IMR-90 (cell line): ENCODE results near the gene GALK1. TPM values are rescaled to one million over a fixed set of nuclear protein-coding genes. Genes with fewer than 3 reads are reported as not detected.
A peak's percentile ranks its signal among the peaks of the same experiment; 100 is the strongest.

Experiments used
- ATAC-seq: fragments of 200-7000 bp; cut with Tn5 transposase; 2 replicates; pipeline ENCODE4 v1.9.1; 2020; ENCODE audit warnings: low read depth, mild to moderate bottlenecking, moderate library complexity
- BruUV-seq: library from RNA; stranded (reverse); fragments of 400-500 nt; replicated peaks from 2 replicates; lab custom pipeline; 2021; lab: Mats Ljungman, UMichigan
- CTCF ChIA-PET: fragments of 300-600 bp; formaldehyde crosslinking; extraction: SDS; loops from one replicate; lab custom pipeline; 2021; ENCODE audit warnings: antibody characterized with exemption; lab: Yijun Ruan, JAX
- POLR2A ChIA-PET: fragments of 300-600 bp; sonication (Branson Sonifier 250); formaldehyde crosslinking; loops from one replicate; lab custom pipeline; 2022; ENCODE audit warnings: antibody characterized with exemption; ENCODE audit not compliant: unreplicated experiment; lab: Charles Lee
- DNase-seq: peaks from one replicate; pipeline ENCODE4 v3.0.0; 2013
- H2AFZ ChIP-seq: replicated peaks from 2 replicates; pipeline ENCODE3; 2013; ENCODE audit warnings: low read length, mild to moderate bottlenecking; ENCODE audit not compliant: poor library complexity
- H2AK5ac ChIP-seq: 2 replicates; pipeline ENCODE4 v1.6.1; 2013; ENCODE audit warnings: low read depth, low read length, inconsistent platforms
- H2AK9ac ChIP-seq: replicated peaks from 2 replicates; pipeline ENCODE3; 2013; ENCODE audit warnings: mild to moderate bottlenecking, low read depth, low read length, moderate library complexity; ENCODE audit not compliant: poor library complexity
- H2BK120ac ChIP-seq: 2 replicates; pipeline ENCODE4 v1.6.1; 2013; ENCODE audit warnings: low read depth, low read length, inconsistent platforms
- H2BK15ac ChIP-seq: 3 replicates; pipeline ENCODE4 v1.6.1; 2013; ENCODE audit warnings: low read depth, low read length, inconsistent platforms
- H2BK20ac ChIP-seq: 2 replicates; pipeline ENCODE4 v1.6.1; 2013; ENCODE audit warnings: low read depth, mild to moderate bottlenecking, inconsistent platforms, low read length, moderate library complexity
- H2BK5ac ChIP-seq: 2 replicates; pipeline ENCODE4 v1.6.1; 2013; ENCODE audit warnings: mild to moderate bottlenecking, low read depth, low read length, inconsistent platforms; ENCODE audit not compliant: poor library complexity, severe bottlenecking
- H3K14ac ChIP-seq: replicated peaks from 2 replicates; pipeline ENCODE4 v1.6.1; 2013; ENCODE audit warnings: low read depth, low read length, inconsistent platforms
- H3K18ac ChIP-seq: 2 replicates; pipeline ENCODE4 v1.6.1; 2013; ENCODE audit warnings: low read depth, low read length, control low read depth
- H3K23ac ChIP-seq: 2 replicates; pipeline ENCODE4 v1.6.1; 2013; ENCODE audit warnings: low read depth, low read length, inconsistent platforms
- H3K27ac ChIP-seq: 2 replicates; pipeline ENCODE4 v1.5.1; 2013; ENCODE audit warnings: mild to moderate bottlenecking, control low read depth, low read length; ENCODE audit not compliant: insufficient read depth
- H3K27me3 ChIP-seq: 2 replicates; pipeline ENCODE4 v1.6.1; 2013; ENCODE audit warnings: low read length; ENCODE audit not compliant: control insufficient read depth, insufficient read depth
- H3K36me3 ChIP-seq: 2 replicates; pipeline ENCODE4 v1.6.1; 2013; ENCODE audit warnings: low read length, mixed read lengths; ENCODE audit not compliant: control insufficient read depth, insufficient read depth
- H3K4ac ChIP-seq: 2 replicates; pipeline ENCODE4 v1.6.1; 2013; ENCODE audit warnings: low read depth, low read length, inconsistent platforms
- H3K4me1 ChIP-seq: 2 replicates; pipeline ENCODE4 v1.6.1; 2013; ENCODE audit warnings: low read length, mixed read lengths; ENCODE audit not compliant: control insufficient read depth, insufficient read depth
- H3K4me2 ChIP-seq: 2 replicates; pipeline ENCODE4 v1.6.1; 2013; ENCODE audit warnings: low read depth, mild to moderate bottlenecking, control low read depth, low read length, moderate library complexity
- H3K4me3 ChIP-seq: 2 replicates; pipeline ENCODE4 v1.5.1; 2013; ENCODE audit warnings: low read depth, mild to moderate bottlenecking, control low read depth, low read length, moderate library complexity; ENCODE audit not compliant: insufficient read depth
- H3K56ac ChIP-seq: 2 replicates; pipeline ENCODE4 v1.6.1; 2013; ENCODE audit warnings: low read length, inconsistent platforms; ENCODE audit not compliant: insufficient read depth; ENCODE audit errors: extremely low read depth
- H3K79me1 ChIP-seq, 2 experiments: 2 replicates each; pipeline ENCODE4 v1.6.1; 2013; ENCODE audit warnings: low read length in 2 of 2, inconsistent platforms in 1 of 2, low read depth in 1 of 2
- H3K9ac ChIP-seq: 2 replicates; pipeline ENCODE4 v1.6.1; 2013; ENCODE audit warnings: low read depth, low read length, control low read depth
- H3K9me1 ChIP-seq: 2 replicates; pipeline ENCODE4 v1.6.1; 2013; ENCODE audit warnings: low read length, inconsistent platforms; ENCODE audit not compliant: insufficient read depth
- H3K9me3 ChIP-seq: 2 replicates; pipeline ENCODE4 v1.6.1; 2013; ENCODE audit warnings: low read length; ENCODE audit not compliant: control insufficient read depth, insufficient read depth
- H4K20me1 ChIP-seq: 2 replicates; pipeline ENCODE4 v1.6.1; 2013; ENCODE audit warnings: low read length, inconsistent platforms; ENCODE audit not compliant: insufficient read depth
- H4K5ac ChIP-seq: 2 replicates; pipeline ENCODE4 v1.6.1; 2013; ENCODE audit warnings: mild to moderate bottlenecking, low read depth, low read length, control low read depth
- H4K8ac ChIP-seq, 2 experiments: 2 replicates each; pipeline ENCODE4 v1.6.1; 2013; ENCODE audit warnings: low read depth in 2 of 2, low read length in 2 of 2, control low read depth in 1 of 2, inconsistent platforms in 1 of 2
- H4K91ac ChIP-seq: 2 replicates; pipeline ENCODE4 v1.6.1; 2013; ENCODE audit warnings: low read depth, low read length, inconsistent platforms; ENCODE audit not compliant: insufficient read depth
- CEBPB ChIP-seq: IDR thresholded peaks from 2 replicates; pipeline ENCODE4 v1.6.1; 2012; ENCODE audit warnings: low read depth, low read length, improper control_type of control experiment
- CHD1 ChIP-seq: IDR thresholded peaks from 2 replicates; pipeline ENCODE4 v1.6.1; 2012; ENCODE audit warnings: low read depth, low read length, improper control_type of control experiment
- CTCF ChIP-seq: conservative IDR thresholded peaks from 2 replicates; pipeline ENCODE4 v1.5.1; 2012; ENCODE audit warnings: mild to moderate bottlenecking, low read depth, low read length, improper control_type of control experiment
- FOS ChIP-seq: fragments of 150-350 bp; IDR thresholded peaks from 2 replicates; pipeline ENCODE4 v1.6.1; 2016; ENCODE audit warnings: low read depth, low read length
- MAZ ChIP-seq: IDR thresholded peaks from 2 replicates; pipeline ENCODE4 v1.6.1; 2012; ENCODE audit warnings: low read depth, mild to moderate bottlenecking, low read length, improper control_type of control experiment, moderate library complexity, borderline replicate concordance
- MXI1 ChIP-seq: IDR thresholded peaks from 2 replicates; pipeline ENCODE4 v1.6.1; 2012; ENCODE audit warnings: low read depth, mild to moderate bottlenecking, low read length, moderate library complexity, borderline replicate concordance
- NFE2L2 ChIP-seq: fragments of 150-350 bp; IDR thresholded peaks from 2 replicates; pipeline ENCODE4 v1.6.1; 2016; ENCODE audit warnings: low read depth, mild to moderate bottlenecking, low read length
- POLR2A ChIP-seq: IDR thresholded peaks from 2 replicates; pipeline ENCODE4 v1.6.1; 2012; ENCODE audit warnings: mild to moderate bottlenecking, low read depth, low read length
- RCOR1 ChIP-seq: IDR thresholded peaks from 2 replicates; pipeline ENCODE4 v1.6.1; 2012; ENCODE audit warnings: mild to moderate bottlenecking, low read length, improper control_type of control experiment; ENCODE audit not compliant: insufficient replicate concordance
- RFX5 ChIP-seq: IDR thresholded peaks from 2 replicates; pipeline ENCODE4 v1.8.0; 2012; ENCODE audit warnings: low read depth, mild to moderate bottlenecking, low read length, moderate library complexity
- SMC3 ChIP-seq: fragments of 150-350 bp; IDR thresholded peaks from 2 replicates; pipeline ENCODE4 v1.6.1; 2016; ENCODE audit warnings: low read depth, mild to moderate bottlenecking, antibody characterized with exemption, low read length, moderate library complexity
- WGBS, 2 experiments: methylation state at CpG; one replicate each; pipeline versions ENCODE4 v1.1.5 to v1.1.7; 2013; ENCODE audit warnings: missing lambda C conversion rate in 2 of 2; ENCODE audit not compliant: insufficient read length in 1 of 2; ENCODE audit errors: extremely low coverage in 2 of 2; 5-methylcytosine and 5-hydroxymethylcytosine counted together
- dilution Hi-C: fragments of 300-500 bp; cut with HindIII; formaldehyde crosslinking; loops from one replicate; pipeline ENCODE4 v1.14.3; 2018; ENCODE audit warnings: low sequenced_read_pairs; ENCODE audit not compliant: unreplicated experiment
- in situ Hi-C: fragments of 300-500 bp; cut with MboI; formaldehyde crosslinking; loops from 3 replicates; pipeline ENCODE4 v1.14.3; 2019; ENCODE audit warnings: low sequenced_read_pairs, inconsistent platforms, mixed read lengths
- intact Hi-C: fragments of 100-400 bp; cut with micrococcal nuclease; formaldehyde crosslinking; loops from 2 replicates; pipeline ENCODE4 v1.10.0; 2022
- polyA plus RNA-seq, 3 experiments: library from polyadenylated mRNA; depleted of rRNA; stranded (reverse); fragments of >200 nt; gene quantifications; 2 replicates each; pipeline ENCODE4 v1.2.3, GENCODE V29; 2012; ENCODE audit warnings: low replicate concordance in 1 of 3
- total RNA-seq: library from RNA; depleted of rRNA; stranded (reverse); fragments of >200 nt; gene quantifications from 2 replicates; pipeline ENCODE4 v1.2.3, GENCODE V29; 2012
- TF ChIP-seq, protein P1 (sequence below): fragments of 150-350 bp; IDR thresholded peaks from 2 replicates; pipeline ENCODE4 v1.6.1; 2016; ENCODE audit warnings: low read depth, mild to moderate bottlenecking, low read length, moderate library complexity, borderline replicate concordance
- TF ChIP-seq, protein P2 (sequence below): fragments of 150-350 bp; IDR thresholded peaks from 2 replicates; pipeline ENCODE4 v1.6.1; 2017; ENCODE audit warnings: mild to moderate bottlenecking, antibody characterized with exemption, low read length, low read depth

Gene GALK1
- total and polyA plus RNA-seq, 2 of the 4 experiments (the other 2 are of a cell fraction) = 19.9 to 21.9 TPM

DNA sequence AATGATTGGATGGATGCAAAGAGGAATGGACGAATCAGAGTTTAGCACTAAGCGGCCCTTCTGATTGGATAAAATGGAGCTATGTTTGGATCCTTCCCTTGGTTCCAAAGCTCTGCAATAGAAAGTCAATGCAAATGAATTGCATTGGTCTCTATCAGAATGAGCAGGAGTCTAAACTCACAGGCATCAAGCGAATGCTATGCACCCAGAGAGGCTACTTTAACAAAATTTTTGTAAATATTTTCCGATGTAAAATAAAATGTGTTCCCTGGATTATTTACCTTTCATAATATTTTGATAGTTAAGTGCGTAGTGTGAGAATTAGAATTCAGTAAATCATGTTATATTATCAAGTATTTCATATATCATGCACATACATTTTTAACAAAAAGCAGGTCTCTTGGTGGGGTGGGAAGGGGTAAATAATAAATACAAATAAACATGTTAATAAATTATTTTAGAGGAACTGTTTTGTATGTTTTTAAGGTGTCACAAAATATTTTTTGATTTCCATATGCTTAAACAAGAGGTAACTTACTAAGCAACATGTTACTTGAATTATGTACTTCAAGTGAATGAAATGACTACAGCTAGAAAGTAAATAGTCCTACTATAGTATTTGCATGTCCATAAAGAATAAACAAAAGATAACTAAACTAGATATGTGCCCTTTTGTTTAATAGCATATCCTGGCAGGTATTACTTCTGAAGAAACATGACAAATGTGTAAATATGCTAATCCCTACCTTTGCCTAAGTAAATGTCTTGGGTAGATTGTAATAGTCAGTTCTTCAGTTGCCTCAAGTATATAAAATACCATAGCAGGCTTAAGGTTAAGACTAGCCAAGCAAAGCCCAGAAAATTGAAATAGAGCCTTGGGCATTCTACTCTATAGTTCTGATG, 15.2 kb upstream of the GALK1 start:
- no peak overlapping the region for H2BK20ac ChIP-seq
- intact Hi-C loops = loop anchor here (5.0 to 10.0 kb wide), 2 partner anchors 47 to 95 kb away; partner anchors contain the start of gene TRIM47
- H3K27me3 ChIP-seq = no peaks in the 10 kb centered on the region
- no peaks in the 10 kb centered on the region for H3K9me3 ChIP-seq
- H3K79me1 ChIP-seq = peaks cover 16 to 42% of the 10 kb centered on the region in 2 experiments
- H3K56ac ChIP-seq = no peak overlapping the region
- no peak overlapping the region for H2BK5ac ChIP-seq
- no peak overlapping the region for H4K8ac ChIP-seq
- DNase-seq (no peak), ATAC-seq (no peak)
- H2BK15ac ChIP-seq = no peak overlapping the region
- H3K27ac ChIP-seq = no peak overlapping the region
- peaks cover 44% of the 10 kb centered on the region for H4K20me1 ChIP-seq
- H2AK9ac ChIP-seq = no peak overlapping the region
- dilution Hi-C loops = no loop called here
- ChIA-PET POLR2A (interaction anchor here (0.5 to 1.0 kb wide), 19 partner anchors 8 to 219 kb away, joined by 3 to 12 read pairs (median 3); partner anchors contain the start of genes GALK1, TRIM65 and WBP2), CTCF (interaction anchor here (0.6 to 1.0 kb wide), 3 partner anchors 27 to 406 kb away, joined by 3 to 4 read pairs (median 4); no protein-coding TSS in a partner anchor)
- no CpG with 5 or more reads among the region's 5 CpGs for WGBS, 2 experiments
- H4K5ac ChIP-seq = no peak overlapping the region
- H3K4ac ChIP-seq = no peak overlapping the region
- H3K36me3 ChIP-seq = peaks cover 22% of the 10 kb centered on the region
- H3K4me2 ChIP-seq = peak overlapping the region; percentile 9; the same call in 1 of the 2 replicates
- H3K14ac ChIP-seq = no peak overlapping the region
- no peak overlapping the region for H4K91ac ChIP-seq
- no TSS peak for BruUV-seq
- in situ Hi-C loops = no loop called here
- H2AFZ ChIP-seq = no peak overlapping the region
- H3K18ac ChIP-seq = no peak overlapping the region
- no peak overlapping the region for H3K4me3 ChIP-seq
- H3K9me1 ChIP-seq = peaks cover 16% of the 10 kb centered on the region
- H2AK5ac ChIP-seq = no peak overlapping the region
- H3K9ac ChIP-seq = no peak overlapping the region
- H2BK120ac ChIP-seq = no peak overlapping the region
- no peak overlapping the region for H3K23ac ChIP-seq
- H3K4me1 ChIP-seq = peaks cover 7% of the 10 kb centered on the region
- TF ChIP-seq FOS (no peak), RCOR1 (no peak), NFE2L2 (no peak), CTCF (no peak), CHD1 (no peak), CEBPB (no peak), SMC3 (no peak), POLR2A (no peak), RFX5 (no peak; the same call in 1 of the 2 replicates), MAZ (no peak), MXI1 (no peak)
- TF ChIP-seq, protein P1, sequence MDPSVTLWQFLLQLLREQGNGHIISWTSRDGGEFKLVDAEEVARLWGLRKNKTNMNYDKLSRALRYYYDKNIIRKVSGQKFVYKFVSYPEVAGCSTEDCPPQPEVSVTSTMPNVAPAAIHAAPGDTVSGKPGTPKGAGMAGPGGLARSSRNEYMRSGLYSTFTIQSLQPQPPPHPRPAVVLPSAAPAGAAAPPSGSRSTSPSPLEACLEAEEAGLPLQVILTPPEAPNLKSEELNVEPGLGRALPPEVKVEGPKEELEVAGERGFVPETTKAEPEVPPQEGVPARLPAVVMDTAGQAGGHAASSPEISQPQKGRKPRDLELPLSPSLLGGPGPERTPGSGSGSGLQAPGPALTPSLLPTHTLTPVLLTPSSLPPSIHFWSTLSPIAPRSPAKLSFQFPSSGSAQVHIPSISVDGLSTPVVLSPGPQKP = no peak
- TF ChIP-seq, protein P2, sequence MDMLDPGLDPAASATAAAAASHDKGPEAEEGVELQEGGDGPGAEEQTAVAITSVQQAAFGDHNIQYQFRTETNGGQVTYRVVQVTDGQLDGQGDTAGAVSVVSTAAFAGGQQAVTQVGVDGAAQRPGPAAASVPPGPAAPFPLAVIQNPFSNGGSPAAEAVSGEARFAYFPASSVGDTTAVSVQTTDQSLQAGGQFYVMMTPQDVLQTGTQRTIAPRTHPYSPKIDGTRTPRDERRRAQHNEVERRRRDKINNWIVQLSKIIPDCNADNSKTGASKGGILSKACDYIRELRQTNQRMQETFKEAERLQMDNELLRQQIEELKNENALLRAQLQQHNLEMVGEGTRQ = no peak
